Ramos (cell line): Measurements from ENCODE around the gene PDE4B.
"Not testable (repeated sequence)": the region's sequence is repeated elsewhere in the genome, so short reads cannot be mapped to it uniquely, and the experiment has no call there.

Source experiments
- in situ Hi-C: fragments of 300-500 bp; cut with MboI; formaldehyde crosslinking; loops from one replicate; pipeline ENCODE4 v1.14.3; 2022; ENCODE audit warnings: low sequenced_read_pairs; ENCODE audit not compliant: unreplicated experiment

The PDE4B gene

GRCh38 chr1:66415281-66415680 lies 622.6 kb downstream of the PDE4B start:
- in situ Hi-C loops = no loop called here

- in situ Hi-C loops = no loop called here
Observed at GRCh38 chr1:66415866-66416265, 623.2 kb downstream of the PDE4B start.

GRCh38 chr1:66416295-66416694 lies 623.6 kb downstream of the PDE4B start:
- in situ Hi-C loops = no loop called here

- in situ Hi-C loops = no loop called here
Observed at GRCh38 chr1:66418021-66418420, 625.3 kb downstream of the PDE4B start.

- in situ Hi-C loops = not testable (repeated sequence)
Observed at GRCh38 chr1:66420171-66420570, 627.5 kb downstream of the PDE4B start.

- in situ Hi-C loops = not testable (repeated sequence)
Observed at GRCh38 chr1:66420906-66421305, 628.2 kb downstream of the PDE4B start.

- in situ Hi-C loops = no loop called here
Observed at GRCh38 chr1:66422804-66423203, 630.1 kb downstream of the PDE4B start.
